ENCODE results near the gene JAK1. TPM values are rescaled to one million over a fixed set of nuclear protein-coding genes. Genes with fewer than 3 reads are reported as not detected.

Gene JAK1
- total and polyA plus RNA-seq, 7 donors: 43.8 to 143 (median 99.6) TPM

DNA sequence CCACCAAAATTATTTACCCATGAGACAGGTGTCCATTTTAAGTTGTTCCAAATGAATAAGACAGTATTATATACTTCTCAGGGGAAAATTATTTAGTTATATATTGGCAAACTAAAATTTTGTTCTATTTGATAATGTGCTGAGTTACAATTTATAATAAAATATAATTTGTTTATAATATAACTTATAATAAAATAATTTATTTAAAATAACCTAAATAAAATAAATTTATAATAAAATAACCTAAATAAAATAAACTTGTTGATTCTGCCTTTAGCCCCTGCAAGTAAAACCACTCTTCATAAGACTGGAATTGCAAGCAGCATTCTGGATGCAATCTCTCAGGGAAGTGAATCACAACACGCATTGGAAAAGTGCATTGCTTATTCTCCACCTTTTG lies 151.9 kb downstream of the JAK1 start:
- TF ChIP-seq EP300 (IDR thresholded peaks at IDR 0.05): no peak
- no peak for TF ChIP-seq POLR2AphosphoS5 (IDR thresholded peaks at IDR 0.05)
- no peak for TF ChIP-seq POLR2A (IDR thresholded peaks at IDR 0.05)
- TF ChIP-seq, protein P1, sequence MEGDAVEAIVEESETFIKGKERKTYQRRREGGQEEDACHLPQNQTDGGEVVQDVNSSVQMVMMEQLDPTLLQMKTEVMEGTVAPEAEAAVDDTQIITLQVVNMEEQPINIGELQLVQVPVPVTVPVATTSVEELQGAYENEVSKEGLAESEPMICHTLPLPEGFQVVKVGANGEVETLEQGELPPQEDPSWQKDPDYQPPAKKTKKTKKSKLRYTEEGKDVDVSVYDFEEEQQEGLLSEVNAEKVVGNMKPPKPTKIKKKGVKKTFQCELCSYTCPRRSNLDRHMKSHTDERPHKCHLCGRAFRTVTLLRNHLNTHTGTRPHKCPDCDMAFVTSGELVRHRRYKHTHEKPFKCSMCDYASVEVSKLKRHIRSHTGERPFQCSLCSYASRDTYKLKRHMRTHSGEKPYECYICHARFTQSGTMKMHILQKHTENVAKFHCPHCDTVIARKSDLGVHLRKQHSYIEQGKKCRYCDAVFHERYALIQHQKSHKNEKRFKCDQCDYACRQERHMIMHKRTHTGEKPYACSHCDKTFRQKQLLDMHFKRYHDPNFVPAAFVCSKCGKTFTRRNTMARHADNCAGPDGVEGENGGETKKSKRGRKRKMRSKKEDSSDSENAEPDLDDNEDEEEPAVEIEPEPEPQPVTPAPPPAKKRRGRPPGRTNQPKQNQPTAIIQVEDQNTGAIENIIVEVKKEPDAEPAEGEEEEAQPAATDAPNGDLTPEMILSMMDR (IDR thresholded peaks at IDR 0.05): no peak
- Histone ChIP-seq H3K36me3 (peaks cover 0 to 14% (median 0%) of the 10 kb centered on the region in 4 donors), H3K27me3 (no peaks in the 10 kb centered on the region), H3K27ac (no peak overlapping the region), H3K9me3 (no peaks in the 10 kb centered on the region), H3K4me3 (no peak overlapping the region), H3K4me1 (no peaks in the 10 kb centered on the region)
- DNase-seq: no peak
- 98 to 99% methylated on average over 1 of the region's 1 CpG for WGBS, 2 donors
- intact Hi-C loops (cut with DNase I): no loop called here

DNA sequence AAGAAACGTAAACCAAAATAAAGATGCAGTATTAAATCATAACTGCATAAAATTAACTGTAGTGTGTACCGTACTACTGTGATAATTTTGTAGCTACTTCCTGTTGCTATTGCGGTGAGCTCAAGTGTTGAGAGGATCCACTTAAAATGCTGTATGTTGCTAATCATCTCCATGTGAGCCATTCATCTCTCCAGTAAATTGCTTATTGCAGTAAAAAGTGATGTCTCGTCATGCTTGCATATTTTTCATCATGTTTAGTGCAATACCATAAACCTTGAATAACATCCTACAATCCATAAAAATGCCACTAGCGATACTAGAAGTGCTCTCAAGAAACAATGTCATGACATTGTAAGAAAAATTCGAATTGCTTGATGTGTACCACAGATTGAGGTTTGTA lies 155.2 kb downstream of the JAK1 start:
- no peak for TF ChIP-seq EP300 (IDR thresholded peaks at IDR 0.05)
- no peak for TF ChIP-seq POLR2A (IDR thresholded peaks at IDR 0.05)
- TF ChIP-seq POLR2AphosphoS5 (IDR thresholded peaks at IDR 0.05): no peak
- TF ChIP-seq, protein P1 (IDR thresholded peaks at IDR 0.05): no peak
- Histone ChIP-seq H3K36me3 (peaks cover 0 to 20% (median 0%) of the 10 kb centered on the region in 4 donors), H3K27ac (no peak overlapping the region), H3K4me1 (no peaks in the 10 kb centered on the region), H3K9me3 (no peaks in the 10 kb centered on the region), H3K4me3 (no peak overlapping the region), H3K27me3 (no peaks in the 10 kb centered on the region)
- no peak for DNase-seq
- 89% methylated on average over 6 of the region's 6 CpGs for WGBS, 2 donors
- intact Hi-C loops (cut with DNase I): no loop called here

DNA sequence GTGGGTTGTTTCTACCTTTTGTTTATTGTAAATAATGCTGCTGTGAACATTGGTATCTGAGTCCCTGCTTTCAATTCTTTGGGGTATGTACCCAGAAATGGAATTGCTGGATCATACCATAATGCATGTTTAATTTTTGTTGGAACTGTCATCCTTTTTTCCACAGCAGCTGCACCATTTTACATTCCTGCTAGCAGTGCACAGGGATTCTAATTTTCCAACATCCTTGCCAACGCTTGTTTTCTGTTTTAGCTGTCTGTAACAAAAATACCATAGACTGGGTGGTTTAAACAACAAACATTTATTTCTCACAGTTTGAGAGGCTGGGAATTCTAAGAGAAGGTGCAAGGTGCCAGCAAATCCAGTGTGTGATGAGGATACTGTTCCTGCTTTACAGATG lies 156.3 kb downstream of the JAK1 start:
- no peak overlapping the region for H3K27ac ChIP-seq
- H3K9me3 ChIP-seq: no peaks in the 10 kb centered on the region
- WGBS, 2 donors: 91 to 95% methylated on average over 1 of the region's 1 CpG
- no peak overlapping the region for H3K4me3 ChIP-seq
- intact Hi-C loops (cut with DNase I): no loop called here
- H3K27me3 ChIP-seq: no peaks in the 10 kb centered on the region
- H3K36me3 ChIP-seq: peaks cover 0 to 21% (median 0%) of the 10 kb centered on the region in 4 donors
- H3K4me1 ChIP-seq: no peaks in the 10 kb centered on the region
- DNase-seq: no peak
- no peak for TF ChIP-seq EP300 (IDR thresholded peaks at IDR 0.05)
- TF ChIP-seq POLR2AphosphoS5 (IDR thresholded peaks at IDR 0.05): no peak
- no peak for TF ChIP-seq POLR2A (IDR thresholded peaks at IDR 0.05)
- TF ChIP-seq, protein P1 (IDR thresholded peaks at IDR 0.05): no peak

DNA sequence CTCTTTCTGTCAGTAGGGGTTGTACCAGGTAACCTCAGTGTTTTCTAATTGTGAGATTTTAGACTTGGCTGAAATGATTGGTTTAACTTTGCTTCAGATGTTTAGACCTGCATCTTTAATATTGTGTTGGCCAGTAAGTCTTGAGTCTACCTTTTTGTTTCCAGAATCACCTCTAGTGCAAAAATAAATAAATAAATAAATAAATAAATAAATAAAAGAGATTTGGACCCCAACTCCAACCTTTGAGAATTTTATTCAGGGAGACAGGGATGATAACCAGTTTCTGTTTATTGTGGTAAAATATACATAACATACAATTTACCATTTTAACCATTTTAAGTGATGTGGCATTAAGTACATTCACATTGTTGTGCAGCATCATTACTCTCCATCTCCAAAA lies 157.0 kb downstream of the JAK1 start:
- intact Hi-C loops (cut with DNase I): no loop called here

More for the DNA sequence above, 157.0 kb downstream of the JAK1 start:
- no peaks in the 10 kb centered on the region for H3K9me3 ChIP-seq
- H3K27ac ChIP-seq: no peak overlapping the region
- no peak overlapping the region for H3K4me3 ChIP-seq
- H3K4me1 ChIP-seq: no peaks in the 10 kb centered on the region
- peaks cover 0 to 20% (median 2%) of the 10 kb centered on the region in 4 donors for H3K36me3 ChIP-seq
- TF ChIP-seq, protein P1 (IDR thresholded peaks at IDR 0.05): no peak
- no peak for TF ChIP-seq POLR2AphosphoS5 (IDR thresholded peaks at IDR 0.05)
- TF ChIP-seq EP300 (IDR thresholded peaks at IDR 0.05): no peak
- TF ChIP-seq POLR2A (IDR thresholded peaks at IDR 0.05): no peak
- no peak for DNase-seq
- no peaks in the 10 kb centered on the region for H3K27me3 ChIP-seq

All from sigmoid colon (tissue), 7 donors.